AG04450 (cell line): ENCODE measurements around the gene TIFAB. TPM values are rescaled to one million over a fixed set of nuclear protein-coding genes. Genes with fewer than 3 reads are reported as not detected.

Experiments
- CTCF ChIA-PET: fragments of 300-600, 350-600 bp; formaldehyde crosslinking; extraction: SDS; loops from one replicate; lab custom pipeline; 2022; ENCODE audit warnings: antibody characterized with exemption, inconsistent platforms; lab: Charles Lee
- POLR2A ChIA-PET: fragments of 350-600 bp; formaldehyde crosslinking; extraction: SDS; loops from one replicate; lab custom pipeline; 2021; ENCODE audit warnings: antibody characterized with exemption, inconsistent platforms; lab: Yijun Ruan, JAX
- DNase-seq: peaks from one replicate; pipeline ENCODE4 v3.0.0-alpha.2; 2011; ENCODE audit warnings: low read depth, low spot score
- H3K27ac ChIP-seq: one replicate; pipeline ENCODE4 v1.5.1; 2012; ENCODE audit warnings: low read depth, low read length, control low read depth
- H3K27me3 ChIP-seq: one replicate; pipeline ENCODE4 v1.6.0; 2012; ENCODE audit warnings: low read length; ENCODE audit not compliant: control insufficient read depth, insufficient read depth
- H3K4me3 ChIP-seq: 2 replicates; pipeline ENCODE4 v1.5.1; 2011; ENCODE audit warnings: mild to moderate bottlenecking, low read depth, low read length, control low read depth
- H3K9me3 ChIP-seq: 2 replicates; pipeline ENCODE4 v1.5.1; 2012; ENCODE audit warnings: low read length; ENCODE audit not compliant: control insufficient read depth, insufficient read depth
- polyA plus RNA-seq: library from polyadenylated mRNA; depleted of rRNA; stranded (reverse); fragments of >200 nt; gene quantifications from 2 replicates; pipeline ENCODE4 v1.2.3, GENCODE V29; 2011; rRNA removed
- small RNA-seq: library from RNA; depleted of rRNA; stranded (forward); fragments of <200 nt; gene quantifications from one replicate; pipeline ENCODE3, GENCODE V24; 2012; ENCODE audit warnings: low read depth; ENCODE audit not compliant: insufficient read length
- TF ChIP-seq, protein P1 (sequence below): IDR thresholded peaks from 2 replicates; pipeline ENCODE4 v1.5.1; 2011; ENCODE audit warnings: low read depth, low read length, control low read depth, inconsistent platforms

TIFAB gene
- polyA plus RNA-seq, 1 experiment, result not detected

DNA sequence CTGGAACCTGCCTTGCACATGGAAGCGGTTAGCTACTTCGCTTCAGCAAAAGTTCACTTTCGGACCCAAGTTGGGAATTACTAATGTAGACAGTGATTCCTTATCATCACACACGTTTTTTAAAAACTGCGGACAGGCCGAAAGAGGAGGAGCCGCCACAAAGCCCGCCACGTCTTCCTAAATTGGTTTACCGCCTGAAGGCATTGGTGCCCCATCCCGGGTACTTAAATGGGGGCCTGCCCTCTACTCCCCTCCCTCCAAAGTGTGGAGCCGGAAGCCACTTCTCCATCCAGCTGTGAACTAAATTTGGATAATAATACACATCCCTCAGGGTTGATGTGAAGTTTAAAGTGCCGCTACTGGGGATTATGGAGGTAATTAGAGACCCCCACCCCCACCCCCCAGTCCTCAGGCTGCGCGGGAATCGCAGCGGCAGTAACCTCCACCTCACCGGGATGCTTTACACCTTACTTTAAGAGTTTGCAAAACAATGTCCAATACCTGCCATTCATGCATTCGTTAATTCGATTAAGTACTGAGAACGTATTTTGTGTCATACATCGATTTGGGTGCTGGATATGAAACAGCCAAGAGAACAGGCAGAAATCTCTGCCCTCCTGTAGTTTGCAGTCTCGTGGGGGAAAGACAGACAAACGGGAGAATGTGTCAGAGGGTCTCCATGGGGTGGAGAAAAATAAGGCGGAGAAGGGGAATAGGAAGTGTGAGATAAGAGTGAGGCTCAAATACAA, 52.2 kb downstream of the TIFAB start:
- peaks cover 4% of the 10 kb centered on the region; the same call in 1 of the 2 replicates for H3K9me3 ChIP-seq
- TF ChIP-seq, protein P1, sequence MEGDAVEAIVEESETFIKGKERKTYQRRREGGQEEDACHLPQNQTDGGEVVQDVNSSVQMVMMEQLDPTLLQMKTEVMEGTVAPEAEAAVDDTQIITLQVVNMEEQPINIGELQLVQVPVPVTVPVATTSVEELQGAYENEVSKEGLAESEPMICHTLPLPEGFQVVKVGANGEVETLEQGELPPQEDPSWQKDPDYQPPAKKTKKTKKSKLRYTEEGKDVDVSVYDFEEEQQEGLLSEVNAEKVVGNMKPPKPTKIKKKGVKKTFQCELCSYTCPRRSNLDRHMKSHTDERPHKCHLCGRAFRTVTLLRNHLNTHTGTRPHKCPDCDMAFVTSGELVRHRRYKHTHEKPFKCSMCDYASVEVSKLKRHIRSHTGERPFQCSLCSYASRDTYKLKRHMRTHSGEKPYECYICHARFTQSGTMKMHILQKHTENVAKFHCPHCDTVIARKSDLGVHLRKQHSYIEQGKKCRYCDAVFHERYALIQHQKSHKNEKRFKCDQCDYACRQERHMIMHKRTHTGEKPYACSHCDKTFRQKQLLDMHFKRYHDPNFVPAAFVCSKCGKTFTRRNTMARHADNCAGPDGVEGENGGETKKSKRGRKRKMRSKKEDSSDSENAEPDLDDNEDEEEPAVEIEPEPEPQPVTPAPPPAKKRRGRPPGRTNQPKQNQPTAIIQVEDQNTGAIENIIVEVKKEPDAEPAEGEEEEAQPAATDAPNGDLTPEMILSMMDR, result no peak
- H3K27me3 ChIP-seq, result no peaks in the 10 kb centered on the region
- ChIA-PET CTCF (interaction anchor here (0.9 kb wide), 1 partner anchor 26 kb away, joined by 3 read pairs; no protein-coding TSS in a partner anchor), POLR2A (interaction anchor here (0.9 to 1.2 kb wide), 2 partner anchors 46 to 91 kb away, joined by 3 read pairs; no protein-coding TSS in a partner anchor)
- DNase-seq, result no peak
- H3K4me3 ChIP-seq, result peak overlapping the region; percentile 81
- H3K27ac ChIP-seq, result no peak overlapping the region

- CTCF ChIA-PET, result interaction anchor here (0.9 kb wide), 1 partner anchor 27 kb away, joined by 3 read pairs; no protein-coding TSS in a partner anchor
- DNase-seq, result no peak
- Histone ChIP-seq H3K9me3 (peaks cover 4% of the 10 kb centered on the region; the same call in 1 of the 2 replicates), H3K27me3 (no peaks in the 10 kb centered on the region), H3K27ac (peak within 1 kb of the TSS; percentile 81), H3K4me3 (peak within 1 kb of the TSS; percentile 81)
- POLR2A ChIA-PET, result interaction anchor here (0.9 to 1.2 kb wide), 2 partner anchors 45 to 91 kb away, joined by 3 read pairs; no protein-coding TSS in a partner anchor
- TF ChIP-seq, protein P1, result no peak
These were observed 53.0 kb downstream of the TIFAB start, which contains the start of gene MACROH2A1 for GRCh38 chr5:135398855-135399793. Gene MACROH2A1, minus strand, starts transcription at chr5:135399231. Its CDS starts 10,138 bp downstream, at chr5:135389093.

- no peak for DNase-seq
- peak overlapping the region; percentile 81 for H3K4me3 ChIP-seq
- peak overlapping the region; percentile 57 for H3K27ac ChIP-seq
- H3K27me3 ChIP-seq, result no peaks in the 10 kb centered on the region
- ChIA-PET CTCF (no interaction called here), POLR2A (no interaction called here)
- TF ChIP-seq, protein P1, result no peak
- peaks cover 4% of the 10 kb centered on the region; the same call in 1 of the 2 replicates for H3K9me3 ChIP-seq
These were observed 53.8 kb downstream of the TIFAB start for GRCh38 chr5:135398160-135398854.

Small RNAs within 50 kb of the gene (small RNA-seq; reads per million reads assigned to genes)
- gene DCANP1, result not detected

Other genes starting within 250 kb of the TIFAB start
- 117 and 129 TPM in 2 replicates for gene MACROH2A1, start 53.1 kb downstream of the TIFAB start, polyA plus RNA-seq
- gene DCANP1, start 5.0 kb downstream of the TIFAB start, polyA plus RNA-seq, result not detected in 2 replicates
- not detected in 2 replicates for gene NEUROG1, start 83.6 kb upstream of the TIFAB start, polyA plus RNA-seq
- gene CXCL14, start 126.6 kb upstream of the TIFAB start, polyA plus RNA-seq, result not detected in 2 replicates